ENCODE measurements around the gene ASCC1.

ASCC1 gene

DNA sequence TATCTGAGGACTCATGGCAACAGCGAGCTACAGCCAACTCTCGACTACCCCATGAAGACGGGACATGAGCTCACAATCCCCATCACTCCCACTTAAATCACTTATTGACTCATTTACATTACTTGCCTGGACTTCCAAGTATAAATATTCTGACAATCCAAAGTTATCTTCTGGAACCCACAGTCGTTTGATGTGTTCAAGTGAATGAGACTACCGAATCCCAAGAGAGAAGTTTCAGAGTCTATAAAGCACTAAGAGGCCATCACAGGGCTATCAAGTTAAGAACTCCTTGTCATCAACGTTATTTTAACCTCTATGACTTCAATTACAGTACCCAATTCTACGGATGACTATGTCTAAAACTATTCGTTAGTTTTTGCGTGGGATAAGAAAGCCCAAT, 11.8 kb downstream of the ASCC1 start:
- Mint-ChIP-seq H3K4me3 (no peak overlapping the region), H3K9me3 (no peaks in the 10 kb centered on the region), H3K27ac (ENCODE audit: low read depth) (no peak overlapping the region), H3K27me3 (no peaks in the 10 kb centered on the region), H3K4me1 (peaks cover 4% of the 10 kb centered on the region), H3K36me3 (ENCODE audit: insufficient read depth) (peaks cover 39% of the 10 kb centered on the region)
- DNase-seq (ENCODE audit: low spot score in 2 of 2) (no peak), ATAC-seq (replicated peaks; ENCODE audit: extremely low read depth, poor library complexity, severe bottlenecking) (no peak)

DNA sequence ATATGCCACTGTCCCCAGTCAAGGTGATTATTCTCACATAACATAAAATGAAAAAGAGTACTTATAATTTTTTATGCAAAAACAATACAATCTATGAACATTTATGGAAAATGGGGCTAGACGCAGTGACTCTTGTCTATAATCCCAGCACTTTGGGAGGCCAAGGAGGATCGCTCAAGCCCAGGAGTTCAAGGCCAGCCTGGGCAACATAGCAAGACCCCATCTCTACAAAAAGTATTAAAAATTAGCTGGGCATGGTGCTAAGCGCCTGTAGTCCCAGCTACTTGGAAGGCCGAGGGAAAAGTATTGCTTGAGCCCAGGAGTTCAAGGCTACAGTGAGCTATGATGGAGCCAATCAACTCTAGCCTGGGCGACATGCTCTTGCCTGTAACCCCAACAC, 14.8 kb downstream of the ASCC1 start:
- no peaks in the 10 kb centered on the region for H3K27me3 Mint-ChIP-seq
- peaks cover 43% of the 10 kb centered on the region for H3K36me3 Mint-ChIP-seq (ENCODE audit: insufficient read depth)
- ATAC-seq (replicated peaks; ENCODE audit: extremely low read depth, poor library complexity, severe bottlenecking): no peak
- H3K9me3 Mint-ChIP-seq: no peaks in the 10 kb centered on the region
- no peak overlapping the region for H3K4me3 Mint-ChIP-seq
- no peak for DNase-seq (ENCODE audit: low spot score in 2 of 2)
- no peak overlapping the region for H3K27ac Mint-ChIP-seq (ENCODE audit: low read depth)
- peaks cover 4% of the 10 kb centered on the region for H3K4me1 Mint-ChIP-seq

GRCh38 chr10:72200883-72201282, 15.2 kb downstream of the ASCC1 start:
- Mint-ChIP-seq H3K9me3 (no peaks in the 10 kb centered on the region), H3K4me1 (peaks cover 4% of the 10 kb centered on the region), H3K4me3 (no peak overlapping the region), H3K36me3 (ENCODE audit: insufficient read depth) (peaks cover 47% of the 10 kb centered on the region), H3K27me3 (no peaks in the 10 kb centered on the region), H3K27ac (ENCODE audit: low read depth) (no peak overlapping the region)
- ATAC-seq (replicated peaks; ENCODE audit: extremely low read depth, poor library complexity, severe bottlenecking) (no peak), DNase-seq (ENCODE audit: low spot score in 2 of 2) (no peak)

DNA sequence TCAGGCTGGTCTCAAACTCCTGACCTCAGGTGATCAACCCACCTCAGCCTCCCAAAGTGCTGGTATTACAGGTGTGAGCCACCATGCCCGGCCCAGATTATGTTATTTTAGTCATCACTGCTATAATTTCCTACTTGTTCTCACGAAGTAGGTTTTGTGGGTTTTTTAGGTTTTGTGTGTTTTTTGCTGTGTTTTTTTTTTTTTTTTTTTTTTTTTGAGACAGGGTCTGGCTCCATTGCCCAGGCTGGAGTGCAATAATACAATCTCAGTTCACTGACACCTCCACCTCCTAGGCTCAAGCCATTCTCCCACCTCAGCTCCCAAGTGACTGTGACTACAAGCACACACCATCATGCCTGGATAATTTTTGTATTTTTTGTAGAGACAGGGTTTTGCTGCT, 21.1 kb downstream of the ASCC1 start:
- no peaks in the 10 kb centered on the region for H3K4me1 Mint-ChIP-seq
- H3K9me3 Mint-ChIP-seq: no peaks in the 10 kb centered on the region
- H3K36me3 Mint-ChIP-seq (ENCODE audit: insufficient read depth): peaks cover 38% of the 10 kb centered on the region
- no peak overlapping the region for H3K27ac Mint-ChIP-seq (ENCODE audit: low read depth)
- no peaks in the 10 kb centered on the region for H3K27me3 Mint-ChIP-seq
- ATAC-seq (replicated peaks; ENCODE audit: extremely low read depth, poor library complexity, severe bottlenecking) (no peak), DNase-seq (ENCODE audit: low spot score in 2 of 2) (no peak)
- no peak overlapping the region for H3K4me3 Mint-ChIP-seq

DNA sequence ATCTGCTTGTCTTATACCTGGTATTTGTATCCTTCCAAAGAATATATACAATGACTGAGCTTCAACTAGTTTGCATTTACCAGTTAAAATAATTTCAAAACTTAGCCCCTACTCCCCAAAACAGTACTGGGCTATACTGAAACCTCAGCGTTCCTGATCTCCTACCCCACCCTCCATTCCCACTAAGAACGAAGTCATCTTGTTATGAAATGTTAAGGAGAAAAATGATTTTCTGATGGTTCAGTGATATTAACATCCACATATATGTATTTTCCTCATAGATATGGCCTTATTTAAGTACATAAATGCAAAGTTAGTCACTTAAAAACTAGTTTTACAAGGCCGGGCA, 29.1 kb downstream of the ASCC1 start:
- H3K27ac Mint-ChIP-seq (ENCODE audit: low read depth): no peak overlapping the region
- DNase-seq (ENCODE audit: low spot score in 2 of 2) (no peak), ATAC-seq (replicated peaks; ENCODE audit: extremely low read depth, poor library complexity, severe bottlenecking) (no peak)
- peaks cover 6% of the 10 kb centered on the region for H3K9me3 Mint-ChIP-seq
- H3K27me3 Mint-ChIP-seq: no peaks in the 10 kb centered on the region
- no peak overlapping the region for H3K4me3 Mint-ChIP-seq
- peaks cover 11% of the 10 kb centered on the region for H3K36me3 Mint-ChIP-seq (ENCODE audit: insufficient read depth)
- H3K4me1 Mint-ChIP-seq: peaks cover 5% of the 10 kb centered on the region

DNA sequence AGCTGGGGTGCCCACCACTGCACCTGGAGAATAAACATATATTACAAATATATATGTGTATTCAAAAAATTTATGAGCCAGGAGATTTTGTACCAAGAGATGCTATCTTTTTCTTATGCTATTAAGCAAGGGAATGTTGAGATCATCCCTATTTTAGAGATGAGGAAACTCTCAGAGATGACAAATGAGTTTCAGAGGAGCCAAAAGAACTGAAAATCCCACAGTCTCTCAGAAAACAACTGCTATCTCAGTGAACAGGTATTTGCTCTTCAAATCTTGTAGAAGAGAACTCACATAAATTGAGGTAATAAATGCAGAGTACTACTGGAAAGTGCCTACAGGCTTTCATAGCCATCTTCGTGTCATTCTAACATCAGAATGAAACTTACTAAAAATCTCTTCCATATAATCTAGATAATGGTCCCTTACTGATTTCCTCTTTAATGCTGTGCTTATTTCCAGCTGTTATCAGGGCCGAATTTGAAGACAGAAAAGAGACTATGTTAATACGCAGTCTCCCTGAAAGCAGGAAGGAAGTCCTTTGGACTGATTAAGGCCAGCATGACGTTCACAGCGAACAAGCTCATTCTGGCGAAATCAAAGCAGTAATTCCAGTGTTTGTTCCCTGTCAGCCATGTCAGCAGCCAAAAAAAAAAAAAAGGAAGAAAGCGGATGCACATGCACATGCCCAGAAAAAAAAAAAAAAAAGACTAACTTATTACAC, 29.7 kb downstream of the ASCC1 start:
- peaks cover 5% of the 10 kb centered on the region for H3K4me1 Mint-ChIP-seq
- no peak for ATAC-seq (replicated peaks; ENCODE audit: extremely low read depth, poor library complexity, severe bottlenecking)
- no peaks in the 10 kb centered on the region for H3K27me3 Mint-ChIP-seq
- no peak overlapping the region for H3K4me3 Mint-ChIP-seq
- peaks cover 12% of the 10 kb centered on the region for H3K36me3 Mint-ChIP-seq (ENCODE audit: insufficient read depth)
- no peak overlapping the region for H3K27ac Mint-ChIP-seq (ENCODE audit: low read depth)
- DNase-seq (ENCODE audit: low spot score in 2 of 2): no peak
- H3K9me3 Mint-ChIP-seq: peaks cover 6% of the 10 kb centered on the region

DNA sequence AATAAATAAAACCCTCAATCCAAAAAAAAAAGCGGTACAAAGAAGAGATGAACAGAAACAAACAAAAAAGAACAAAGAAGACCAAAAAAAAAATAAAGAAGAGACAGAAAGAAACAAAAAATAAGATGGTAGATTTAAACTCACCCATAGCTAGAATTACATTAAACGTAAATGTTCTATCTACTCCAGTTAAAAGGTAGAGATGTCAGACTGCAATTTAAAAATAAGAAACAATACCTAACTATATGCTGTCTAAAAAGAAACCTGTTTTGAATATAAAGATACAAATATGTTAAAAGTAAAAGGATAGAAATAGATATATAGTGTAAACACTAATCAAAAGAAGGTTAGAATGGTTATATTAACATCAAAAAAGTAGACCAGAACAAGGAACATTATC, 31.9 kb downstream of the ASCC1 start:
- Mint-ChIP-seq H3K36me3 (ENCODE audit: insufficient read depth) (peaks cover 13% of the 10 kb centered on the region), H3K4me1 (peaks cover 5% of the 10 kb centered on the region), H3K27me3 (no peaks in the 10 kb centered on the region), H3K9me3 (peaks cover 6% of the 10 kb centered on the region), H3K4me3 (no peak overlapping the region), H3K27ac (ENCODE audit: low read depth) (peak overlapping the region; percentile 64)
- DNase-seq (ENCODE audit: low spot score in 2 of 2): no peak
- ATAC-seq (replicated peaks; ENCODE audit: extremely low read depth, poor library complexity, severe bottlenecking): no peak

DNA sequence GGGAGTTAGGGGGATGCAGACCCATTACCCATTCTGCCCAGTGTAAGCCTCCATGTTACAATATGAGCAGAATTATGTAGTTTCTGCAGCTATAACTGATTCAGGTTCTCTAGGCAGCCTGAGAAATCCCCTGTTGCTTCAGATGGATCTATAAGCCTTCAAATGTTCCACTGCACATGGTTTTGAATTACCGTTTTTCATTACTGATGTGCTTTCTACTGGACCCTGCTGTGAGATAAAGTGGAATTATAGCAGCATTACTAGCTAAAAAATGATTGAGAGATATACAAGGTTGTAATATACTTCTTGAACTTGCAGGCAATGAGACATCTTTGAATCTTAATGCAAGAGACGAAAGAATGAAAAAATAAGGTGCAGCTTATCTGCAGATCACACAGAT, 38.6 kb downstream of the ASCC1 start:
- Mint-ChIP-seq H3K9me3 (no peaks in the 10 kb centered on the region), H3K36me3 (ENCODE audit: insufficient read depth) (peaks cover 7% of the 10 kb centered on the region), H3K4me1 (no peaks in the 10 kb centered on the region), H3K27ac (ENCODE audit: low read depth) (peak overlapping the region; percentile 19), H3K27me3 (no peaks in the 10 kb centered on the region), H3K4me3 (no peak overlapping the region)
- no peak for DNase-seq (ENCODE audit: low spot score in 2 of 2)
- ATAC-seq (replicated peaks; ENCODE audit: extremely low read depth, poor library complexity, severe bottlenecking): no peak

DNA sequence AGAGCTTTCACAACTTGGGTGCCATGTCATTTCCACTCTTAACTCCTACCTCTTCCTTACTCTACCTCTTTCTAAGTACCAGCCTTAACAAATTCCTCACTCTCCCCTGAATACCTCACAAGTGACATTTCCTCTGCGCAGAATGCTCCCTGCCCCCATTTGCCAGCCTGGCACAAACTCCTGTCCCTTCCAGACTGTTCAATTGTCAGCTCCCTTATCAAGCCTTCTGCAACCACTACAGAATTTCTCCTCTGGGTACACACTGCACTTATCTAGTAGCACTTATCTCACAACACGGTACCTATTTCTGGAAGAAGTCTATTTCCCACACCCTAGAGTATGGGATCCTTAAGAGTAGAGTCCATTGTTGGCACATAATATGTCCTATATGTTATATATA, 39.4 kb downstream of the ASCC1 start:
- no peak overlapping the region for H3K27ac Mint-ChIP-seq (ENCODE audit: low read depth)
- peaks cover 7% of the 10 kb centered on the region for H3K36me3 Mint-ChIP-seq (ENCODE audit: insufficient read depth)
- H3K9me3 Mint-ChIP-seq: no peaks in the 10 kb centered on the region
- DNase-seq (ENCODE audit: low spot score in 2 of 2) (no peak), ATAC-seq (replicated peaks; ENCODE audit: extremely low read depth, poor library complexity, severe bottlenecking) (no peak)
- no peaks in the 10 kb centered on the region for H3K4me1 Mint-ChIP-seq
- H3K27me3 Mint-ChIP-seq: no peaks in the 10 kb centered on the region
- no peak overlapping the region for H3K4me3 Mint-ChIP-seq

DNA sequence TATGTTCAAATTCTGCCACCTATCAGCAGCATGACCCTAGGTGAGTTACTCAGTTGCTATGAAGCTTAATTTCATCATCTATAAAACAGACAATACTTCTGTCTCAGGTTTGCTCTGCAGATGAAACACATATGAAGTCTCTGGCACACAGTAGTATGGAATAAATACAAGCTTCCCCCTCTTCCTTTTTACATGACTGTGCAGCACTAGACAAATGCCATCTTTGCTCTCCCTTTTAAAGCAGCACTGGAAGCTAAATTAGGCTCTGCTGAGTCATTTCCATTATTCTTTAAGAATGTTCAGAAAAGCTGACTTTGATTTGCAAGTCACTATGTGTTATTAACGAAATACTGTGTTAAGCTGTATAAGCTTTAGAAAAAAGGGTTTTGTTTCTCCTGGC, 40.9 kb downstream of the ASCC1 start:
- Mint-ChIP-seq H3K4me1 (peaks cover 6% of the 10 kb centered on the region), H3K27me3 (no peaks in the 10 kb centered on the region), H3K27ac (ENCODE audit: low read depth) (no peak overlapping the region), H3K9me3 (no peaks in the 10 kb centered on the region), H3K4me3 (no peak overlapping the region), H3K36me3 (ENCODE audit: insufficient read depth) (peaks cover 4% of the 10 kb centered on the region)
- DNase-seq (ENCODE audit: low spot score in 2 of 2) (no peak), ATAC-seq (replicated peaks; ENCODE audit: extremely low read depth, poor library complexity, severe bottlenecking) (no peak)

- no peaks in the 10 kb centered on the region for H3K27me3 Mint-ChIP-seq
- peaks cover 6% of the 10 kb centered on the region for H3K4me1 Mint-ChIP-seq
- H3K27ac Mint-ChIP-seq (ENCODE audit: low read depth): no peak overlapping the region
- DNase-seq (ENCODE audit: low spot score in 2 of 2): no peak
- ATAC-seq (replicated peaks; ENCODE audit: extremely low read depth, poor library complexity, severe bottlenecking): no peak
- peaks cover 2% of the 10 kb centered on the region for H3K36me3 Mint-ChIP-seq (ENCODE audit: insufficient read depth)
- no peak overlapping the region for H3K4me3 Mint-ChIP-seq
- H3K9me3 Mint-ChIP-seq: no peaks in the 10 kb centered on the region
These were observed 41.8 kb downstream of the ASCC1 start for GRCh38 chr10:72174297-72174662.

DNA sequence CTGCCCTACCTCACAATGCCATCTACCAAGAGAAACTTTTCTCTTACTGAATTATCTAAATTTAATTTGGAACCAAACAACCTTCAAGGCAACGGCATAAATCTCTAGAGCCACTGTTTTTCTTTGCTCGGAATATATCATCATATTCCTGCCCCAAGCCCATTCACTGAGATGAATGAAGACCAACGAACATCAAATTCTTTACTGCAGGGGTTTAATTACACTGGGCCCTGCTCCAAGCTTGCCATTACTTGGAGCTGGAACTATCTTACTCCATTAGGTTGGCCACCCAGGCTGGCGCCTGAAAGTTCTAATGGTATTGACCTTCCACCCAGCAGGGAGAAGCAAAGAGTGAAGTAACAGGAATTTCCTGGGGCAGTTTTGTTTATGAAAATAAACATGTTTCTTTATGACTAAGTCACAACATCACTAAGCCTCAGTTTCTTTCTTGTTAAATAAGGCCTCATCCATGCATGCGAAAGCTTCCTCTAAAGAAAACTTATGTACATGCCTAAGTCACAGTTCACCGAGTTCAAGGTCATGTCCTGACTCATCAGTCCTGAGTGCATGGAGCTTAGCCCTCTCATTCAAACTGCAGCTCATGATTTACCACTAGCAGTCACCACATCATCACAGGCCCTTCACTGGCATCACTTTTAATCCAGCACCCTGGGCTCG, 42.3 kb downstream of the ASCC1 start:
- peaks cover 2% of the 10 kb centered on the region for H3K36me3 Mint-ChIP-seq (ENCODE audit: insufficient read depth)
- ATAC-seq (replicated peaks; ENCODE audit: extremely low read depth, poor library complexity, severe bottlenecking) (no peak), DNase-seq (ENCODE audit: low spot score in 2 of 2) (no peak)
- H3K27me3 Mint-ChIP-seq: no peaks in the 10 kb centered on the region
- no peak overlapping the region for H3K27ac Mint-ChIP-seq (ENCODE audit: low read depth)
- H3K4me1 Mint-ChIP-seq: peaks cover 6% of the 10 kb centered on the region
- no peaks in the 10 kb centered on the region for H3K9me3 Mint-ChIP-seq
- H3K4me3 Mint-ChIP-seq: no peak overlapping the region

DNA sequence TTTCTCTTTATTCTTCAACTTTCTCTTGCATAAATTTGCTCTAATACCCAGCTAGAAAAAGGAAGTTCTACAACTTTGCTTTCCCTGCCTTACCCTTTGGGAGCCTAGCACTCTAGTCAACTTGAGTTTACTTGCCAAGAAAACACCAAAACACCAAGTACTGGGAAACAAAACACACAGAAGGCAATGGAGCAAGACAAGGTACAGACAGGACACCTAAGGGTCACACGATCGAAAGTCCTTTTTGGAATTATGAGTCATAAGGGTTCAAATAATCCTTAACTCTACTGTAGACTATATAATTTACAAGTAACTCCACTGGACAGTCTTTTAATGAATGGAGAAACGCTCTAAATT, 42.8 kb downstream of the ASCC1 start:
- DNase-seq (ENCODE audit: low spot score in 2 of 2): no peak
- Mint-ChIP-seq H3K4me3 (no peak overlapping the region), H3K27me3 (no peaks in the 10 kb centered on the region), H3K4me1 (peaks cover 6% of the 10 kb centered on the region), H3K36me3 (ENCODE audit: insufficient read depth) (peaks cover 2% of the 10 kb centered on the region), H3K27ac (ENCODE audit: low read depth) (no peak overlapping the region), H3K9me3 (no peaks in the 10 kb centered on the region)
- no peak for ATAC-seq (replicated peaks; ENCODE audit: extremely low read depth, poor library complexity, severe bottlenecking)
